Upper lobe of left lung (tissue), 6 donors: ENCODE results near the gene CDH7. TPM values are rescaled to one million over a fixed set of nuclear protein-coding genes. Genes with fewer than 3 reads are reported as not detected.

ENCODE experiments used
- ATAC-seq, 2 donors: fragments of 200-7000 bp; cut with Tn5 transposase; one replicate each; pipeline ENCODE4 v1.9.1; 2022; ENCODE audit warnings: mild to moderate bottlenecking in 2 of 2, moderate library complexity in 2 of 2; ENCODE audit not compliant: low FRiP score in 2 of 2
- DNase-seq, 2 donors: peaks; one replicate each; pipeline ENCODE4 v3.0.0-alpha.2; 2019 to 2020
- H3K27ac ChIP-seq, 4 donors: fragments of 200-600 bp; sonication (generic); one replicate each; pipeline ENCODE4 v1.5.1; 2016 to 2019
- H3K27me3 ChIP-seq, 4 donors: fragments of 200-600 bp; sonication (generic); one replicate each; pipeline ENCODE4 v1.5.1; 2017 to 2019
- H3K36me3 ChIP-seq, 4 donors: fragments of 200-600 bp; sonication (generic); one replicate each; pipeline ENCODE4 v1.5.1; 2016 to 2019
- H3K4me1 ChIP-seq, 4 donors: fragments of 200-600 bp; sonication (generic); one replicate each; pipeline ENCODE4 v1.5.1; 2018 to 2019
- H3K4me3 ChIP-seq, 4 donors: fragments of 200-600 bp; sonication (generic); one replicate each; pipeline ENCODE4 v1.5.1; 2017 to 2019; ENCODE audit warnings: mild to moderate bottlenecking in 2 of 4, moderate library complexity in 1 of 4
- H3K9me3 ChIP-seq, 4 donors: fragments of 200-600 bp; sonication (generic); one replicate each; pipeline ENCODE4 v1.5.1; 2018 to 2019
- EP300 ChIP-seq, 4 donors: sonication (generic); formaldehyde crosslinking; IDR thresholded peaks; one replicate each; pipeline ENCODE4 v1.5.1; 2017; ENCODE audit warnings: antibody characterized with exemption in 4 of 4, control low read depth in 2 of 4
- POLR2A ChIP-seq, 4 donors: fragments of 450-650 bp; IDR thresholded peaks; one replicate each; pipeline ENCODE4 v1.5.1; 2016 to 2017; ENCODE audit warnings: antibody characterized with exemption in 4 of 4, mild to moderate bottlenecking in 2 of 4
- POLR2AphosphoS5 ChIP-seq, 2 donors: sonication (generic); formaldehyde crosslinking; IDR thresholded peaks; one replicate each; pipeline ENCODE4 v1.5.1; 2017; ENCODE audit warnings: antibody characterized with exemption in 2 of 2
- WGBS, 2 donors: methylation state at CpG; one replicate each; pipeline ENCODE4 v1.1.5; 2017 to 2018; 5-methylcytosine and 5-hydroxymethylcytosine counted together
- total RNA-seq, 6 donors: library from RNA; depleted of rRNA in 4 of 6; stranded (reverse); fragments of >200 nt in 4 of 6; gene quantifications; one replicate each; pipeline versions ENCODE4 v1.1.0 to v1.2.1, GENCODE V29; 2016 to 2021
- TF ChIP-seq, protein P1 (sequence below), 6 experiments: fragments of 450-650 bp in 4 of 6; fragments of 200-600 bp in 2 of 6; sonication (generic) in 2 of 6; IDR thresholded peaks; one replicate each; pipeline ENCODE4 v1.5.1; 2016 to 2019; ENCODE audit warnings: antibody characterized with exemption in 6 of 6
- donor health status: DM: no; HTN: no; CAD: no; lungs with moderate emphysema.
- donor health status: DM: no; HTN: yes; CAD: no; lungs with severe emphysema.

The CDH7 gene
- total RNA-seq, 6 donors from 2014 or later = 0.13 to 0.20 TPM; not detected in 4

DNA sequence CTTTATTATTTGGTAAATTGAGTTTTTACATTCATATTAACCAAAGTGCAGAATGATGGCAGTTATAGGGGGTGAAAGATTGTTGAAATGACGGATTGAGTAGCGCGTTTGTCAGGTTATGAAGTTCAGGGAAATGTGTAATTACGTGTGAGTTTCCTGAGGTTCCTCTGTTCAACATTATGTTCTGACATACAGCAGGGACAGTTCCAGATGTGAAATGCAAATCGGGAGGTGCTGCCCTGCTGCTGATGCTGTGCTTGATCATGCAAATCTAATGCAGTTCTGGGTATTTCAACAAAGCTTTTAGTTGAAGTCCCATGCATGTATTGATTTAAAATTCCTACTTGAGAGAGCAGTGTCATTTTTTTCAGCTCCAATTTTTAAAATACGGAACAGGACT, 57.9 kb downstream of the CDH7 start:
- no peaks in the 10 kb centered on the region for H3K36me3 ChIP-seq
- 35 to 46% methylated on average over 6 of the region's 6 CpGs for WGBS, 2 donors
- no peak for DNase-seq
- ATAC-seq = no peak
- no peaks in the 10 kb centered on the region for H3K4me1 ChIP-seq
- no peaks in the 10 kb centered on the region for H3K27me3 ChIP-seq
- no peak overlapping the region for H3K4me3 ChIP-seq
- TF ChIP-seq POLR2A (IDR thresholded peaks at IDR 0.05) (no peak), EP300 (IDR thresholded peaks at IDR 0.05) (no peak), POLR2AphosphoS5 (IDR thresholded peaks at IDR 0.05) (no peak)
- TF ChIP-seq, protein P1, sequence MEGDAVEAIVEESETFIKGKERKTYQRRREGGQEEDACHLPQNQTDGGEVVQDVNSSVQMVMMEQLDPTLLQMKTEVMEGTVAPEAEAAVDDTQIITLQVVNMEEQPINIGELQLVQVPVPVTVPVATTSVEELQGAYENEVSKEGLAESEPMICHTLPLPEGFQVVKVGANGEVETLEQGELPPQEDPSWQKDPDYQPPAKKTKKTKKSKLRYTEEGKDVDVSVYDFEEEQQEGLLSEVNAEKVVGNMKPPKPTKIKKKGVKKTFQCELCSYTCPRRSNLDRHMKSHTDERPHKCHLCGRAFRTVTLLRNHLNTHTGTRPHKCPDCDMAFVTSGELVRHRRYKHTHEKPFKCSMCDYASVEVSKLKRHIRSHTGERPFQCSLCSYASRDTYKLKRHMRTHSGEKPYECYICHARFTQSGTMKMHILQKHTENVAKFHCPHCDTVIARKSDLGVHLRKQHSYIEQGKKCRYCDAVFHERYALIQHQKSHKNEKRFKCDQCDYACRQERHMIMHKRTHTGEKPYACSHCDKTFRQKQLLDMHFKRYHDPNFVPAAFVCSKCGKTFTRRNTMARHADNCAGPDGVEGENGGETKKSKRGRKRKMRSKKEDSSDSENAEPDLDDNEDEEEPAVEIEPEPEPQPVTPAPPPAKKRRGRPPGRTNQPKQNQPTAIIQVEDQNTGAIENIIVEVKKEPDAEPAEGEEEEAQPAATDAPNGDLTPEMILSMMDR (IDR thresholded peaks at IDR 0.05) = no peak
- no peaks in the 10 kb centered on the region for H3K9me3 ChIP-seq
- no peak overlapping the region for H3K27ac ChIP-seq

DNA sequence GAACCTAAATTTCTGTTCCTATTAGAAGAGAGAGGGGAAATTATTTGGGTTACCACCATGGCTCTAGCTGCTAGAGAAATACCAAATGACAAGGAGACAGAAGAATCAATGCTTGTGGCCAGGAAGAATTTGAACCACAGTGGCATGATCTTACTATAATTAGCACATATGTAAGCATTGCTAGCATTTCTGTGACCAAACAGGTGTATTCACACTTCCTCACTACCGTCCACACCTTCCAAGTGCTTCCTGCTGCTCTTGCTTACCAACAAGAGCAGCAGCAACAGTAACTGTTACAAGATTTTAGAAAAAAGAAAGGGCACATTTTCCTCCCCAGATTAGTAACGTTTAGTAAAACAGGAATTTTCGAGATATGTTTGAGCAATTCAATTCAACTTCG, 60.5 kb downstream of the CDH7 start:
- Histone ChIP-seq H3K27ac (no peak overlapping the region), H3K4me1 (no peaks in the 10 kb centered on the region), H3K27me3 (no peaks in the 10 kb centered on the region), H3K4me3 (no peak overlapping the region), H3K36me3 (no peaks in the 10 kb centered on the region), H3K9me3 (no peaks in the 10 kb centered on the region)
- no peak for ATAC-seq
- DNase-seq = no peak
- TF ChIP-seq, protein P1 (IDR thresholded peaks at IDR 0.05) = no peak
- TF ChIP-seq EP300 (IDR thresholded peaks at IDR 0.05) (no peak), POLR2AphosphoS5 (IDR thresholded peaks at IDR 0.05) (no peak), POLR2A (IDR thresholded peaks at IDR 0.05) (no peak)
- 60 to 77% methylated on average over 4 of the region's 4 CpGs for WGBS, 2 donors

DNA sequence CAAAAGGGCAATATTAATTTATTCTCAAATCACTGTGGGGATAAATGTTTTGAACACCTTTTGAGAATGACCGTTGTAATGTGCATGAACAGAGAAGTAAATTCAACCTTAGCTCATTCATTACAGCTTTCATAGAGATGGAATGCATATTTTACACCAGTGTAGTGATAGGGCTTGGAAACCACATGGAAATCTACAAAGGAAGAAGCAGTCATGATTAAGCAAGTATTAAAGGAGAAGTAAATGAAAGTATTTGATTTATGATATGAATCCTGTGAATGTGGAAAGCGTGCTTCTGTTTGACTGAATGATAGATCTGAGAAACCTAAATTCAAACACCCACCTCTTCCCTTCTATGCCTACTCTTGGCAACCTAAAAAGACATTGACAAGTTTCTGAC, 64.7 kb downstream of the CDH7 start:
- no peak overlapping the region for H3K4me3 ChIP-seq
- H3K9me3 ChIP-seq = no peaks in the 10 kb centered on the region
- DNase-seq = no peak
- no peaks in the 10 kb centered on the region for H3K27me3 ChIP-seq
- ATAC-seq = no peak
- H3K4me1 ChIP-seq = no peaks in the 10 kb centered on the region
- no peak overlapping the region for H3K27ac ChIP-seq
- TF ChIP-seq POLR2AphosphoS5 (IDR thresholded peaks at IDR 0.05) (no peak), POLR2A (IDR thresholded peaks at IDR 0.05) (no peak), EP300 (IDR thresholded peaks at IDR 0.05) (no peak)
- TF ChIP-seq, protein P1 (IDR thresholded peaks at IDR 0.05) = no peak
- no peaks in the 10 kb centered on the region for H3K36me3 ChIP-seq
- WGBS, 2 donors = 49 to 56% methylated on average over 2 of the region's 2 CpGs

DNA sequence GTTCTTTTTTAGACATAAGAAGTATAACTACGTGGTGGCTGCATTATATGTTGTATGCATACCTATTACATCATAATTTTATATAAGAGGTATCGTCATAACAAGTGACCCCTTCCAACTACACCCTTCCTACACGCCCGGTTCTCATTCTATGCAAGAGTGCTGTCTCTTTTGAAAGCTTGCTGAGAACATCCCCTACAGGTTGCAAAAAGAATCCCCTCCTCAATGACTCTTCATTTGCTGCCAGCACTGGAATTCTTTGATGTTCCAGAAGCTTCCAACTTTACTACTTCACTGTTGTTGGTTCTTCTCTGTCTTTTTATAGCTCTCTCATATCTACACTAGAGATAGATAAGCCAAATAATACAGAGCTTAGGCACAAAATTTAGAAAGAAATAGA, 66.4 kb downstream of the CDH7 start:
- DNase-seq = no peak
- WGBS, 2 donors = 57 to 77% methylated on average over 4 of the region's 4 CpGs
- Histone ChIP-seq H3K4me3 (no peak overlapping the region), H3K27me3 (no peaks in the 10 kb centered on the region), H3K9me3 (no peaks in the 10 kb centered on the region), H3K36me3 (no peaks in the 10 kb centered on the region), H3K4me1 (no peaks in the 10 kb centered on the region), H3K27ac (no peak overlapping the region)
- ATAC-seq = no peak
- no peak for TF ChIP-seq POLR2A (IDR thresholded peaks at IDR 0.05)
- TF ChIP-seq, protein P1 (IDR thresholded peaks at IDR 0.05) = no peak

DNA sequence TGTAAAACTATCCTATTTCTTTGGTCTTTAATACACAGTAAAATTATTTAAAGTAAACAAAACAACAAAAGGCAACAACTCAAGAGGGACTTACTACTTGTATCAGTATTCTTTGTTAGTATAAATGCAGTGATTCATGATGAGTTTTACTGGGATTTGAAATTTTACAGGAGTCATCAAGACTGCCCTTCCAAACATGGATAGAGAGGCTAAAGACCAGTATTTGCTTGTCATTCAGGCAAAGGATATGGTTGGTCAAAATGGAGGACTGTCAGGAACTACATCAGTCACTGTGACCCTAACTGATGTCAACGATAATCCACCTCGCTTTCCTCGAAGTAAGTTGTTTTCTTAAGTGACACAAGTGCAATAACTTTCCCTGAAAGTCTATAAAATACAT, 71.1 kb downstream of the CDH7 start:
- Histone ChIP-seq H3K9me3 (no peaks in the 10 kb centered on the region), H3K4me3 (no peak overlapping the region), H3K27me3 (no peaks in the 10 kb centered on the region), H3K4me1 (no peaks in the 10 kb centered on the region), H3K27ac (no peak overlapping the region), H3K36me3 (no peaks in the 10 kb centered on the region)
- TF ChIP-seq, protein P1 (IDR thresholded peaks at IDR 0.05) = no peak
- TF ChIP-seq POLR2A (IDR thresholded peaks at IDR 0.05) (no peak), EP300 (IDR thresholded peaks at IDR 0.05) (no peak), POLR2AphosphoS5 (IDR thresholded peaks at IDR 0.05) (no peak)
- no peak for DNase-seq
- no peak for ATAC-seq
- 82 to 83% methylated on average over 3 of the region's 3 CpGs for WGBS, 2 donors
